DOHH2 (cell line): Measurements from ENCODE around the gene CDK15.

Experiments
- H3F3A ChIP-seq: fragments of 200-600 bp; sonication (generic), shearing (Covaris generic); 2 replicates; pipeline ENCODE4 v1.6.0; 2016; ENCODE audit warnings: antibody characterized with exemption, mild to moderate bottlenecking; ENCODE audit not compliant: control insufficient read depth, insufficient read depth
- H3K27ac ChIP-seq: fragments of 200-600 bp; sonication (generic); 2 replicates; pipeline ENCODE4 v1.5.1; 2014; ENCODE audit warnings: low read depth, mild to moderate bottlenecking, low read length, moderate library complexity
- H3K27me3 ChIP-seq: fragments of 200-600 bp; sonication (generic); 2 replicates; pipeline ENCODE4 v1.6.1; 2014; ENCODE audit warnings: mild to moderate bottlenecking, low read length, mixed read lengths; ENCODE audit not compliant: control insufficient read depth
- H3K36me3 ChIP-seq: fragments of 200-600 bp; sonication (generic); 2 replicates; pipeline ENCODE4 v1.6.1; 2014; ENCODE audit warnings: mild to moderate bottlenecking, low read length, moderate library complexity, mixed read lengths; ENCODE audit not compliant: control insufficient read depth
- H3K4me1 ChIP-seq: fragments of 200-600 bp; sonication (generic); 2 replicates; pipeline ENCODE4 v1.6.1; 2014; ENCODE audit warnings: mild to moderate bottlenecking, low read length, mixed read lengths; ENCODE audit not compliant: control insufficient read depth
- H3K4me2 ChIP-seq: fragments of 200-600 bp; sonication (generic); 2 replicates; pipeline ENCODE4 v1.6.0; 2014; ENCODE audit warnings: mild to moderate bottlenecking, low read length, moderate library complexity
- H3K4me3 ChIP-seq: fragments of 200-600 bp; sonication (generic); 2 replicates; pipeline ENCODE4 v1.5.1; 2014; ENCODE audit warnings: mild to moderate bottlenecking, low read length, mixed read lengths
- H3K79me2 ChIP-seq: fragments of 200-600 bp; sonication (generic); 2 replicates; pipeline ENCODE4 v1.6.1; 2014; ENCODE audit warnings: mild to moderate bottlenecking, low read length, mixed read lengths; ENCODE audit not compliant: control insufficient read depth
- H3K9me2 ChIP-seq: fragments of 200-600 bp; sonication (generic); replicated peaks from 2 replicates; pipeline ENCODE4 v1.6.1; 2014; ENCODE audit warnings: mild to moderate bottlenecking, low read length, mixed read lengths; ENCODE audit not compliant: control insufficient read depth
- H3K9me3 ChIP-seq: fragments of 200-600 bp; sonication (generic); 2 replicates; pipeline ENCODE4 v1.6.1; 2014; ENCODE audit warnings: antibody characterized with exemption, low read length, mixed read lengths; ENCODE audit not compliant: control insufficient read depth, insufficient read depth
- H4K20me1 ChIP-seq: fragments of 200-600 bp; sonication (generic); 2 replicates; pipeline ENCODE4 v1.6.0; 2014; ENCODE audit warnings: low read depth, mild to moderate bottlenecking, antibody characterized with exemption, low read length, moderate library complexity; ENCODE audit not compliant: control insufficient read depth, insufficient read depth
- EZH2phosphoT487 ChIP-seq: fragments of 200-600 bp; sonication (generic); IDR thresholded peaks from 2 replicates; pipeline ENCODE4 v1.6.1; 2017; ENCODE audit warnings: borderline replicate concordance, mild to moderate bottlenecking, antibody characterized with exemption, low read length, moderate library complexity, mixed read lengths
- TF ChIP-seq, protein P1 (sequence below): fragments of 200-600 bp; sonication (generic); IDR thresholded peaks from one replicate; pipeline ENCODE4 v1.5.1; 2014; ENCODE audit warnings: antibody characterized with exemption, mild to moderate bottlenecking, low read depth, low read length; ENCODE audit not compliant: poor library complexity, severe bottlenecking

Gene CDK15

DNA sequence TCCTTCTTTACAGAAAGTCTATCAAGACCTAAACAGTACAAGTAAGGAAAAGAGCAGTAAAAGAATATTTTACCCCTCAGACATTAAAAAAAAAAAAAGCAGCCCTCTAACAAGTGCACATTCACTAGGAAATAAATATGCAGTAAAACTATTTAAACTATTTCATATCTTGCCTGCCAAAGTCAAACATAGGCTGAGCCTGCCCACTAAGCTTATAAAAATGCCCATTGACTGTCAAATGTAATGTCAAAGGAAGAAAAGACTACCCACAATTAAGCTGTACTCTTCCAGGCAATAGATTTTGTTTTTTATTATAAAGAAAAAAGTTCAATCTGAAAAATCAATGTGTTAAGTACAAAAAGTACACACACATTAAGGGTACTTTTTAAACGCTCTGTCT, 37.4 kb upstream of the CDK15 start:
- H3K9me2 ChIP-seq, result no peaks in the 10 kb centered on the region
- no peak for TF ChIP-seq EZH2phosphoT487
- TF ChIP-seq, protein P1, sequence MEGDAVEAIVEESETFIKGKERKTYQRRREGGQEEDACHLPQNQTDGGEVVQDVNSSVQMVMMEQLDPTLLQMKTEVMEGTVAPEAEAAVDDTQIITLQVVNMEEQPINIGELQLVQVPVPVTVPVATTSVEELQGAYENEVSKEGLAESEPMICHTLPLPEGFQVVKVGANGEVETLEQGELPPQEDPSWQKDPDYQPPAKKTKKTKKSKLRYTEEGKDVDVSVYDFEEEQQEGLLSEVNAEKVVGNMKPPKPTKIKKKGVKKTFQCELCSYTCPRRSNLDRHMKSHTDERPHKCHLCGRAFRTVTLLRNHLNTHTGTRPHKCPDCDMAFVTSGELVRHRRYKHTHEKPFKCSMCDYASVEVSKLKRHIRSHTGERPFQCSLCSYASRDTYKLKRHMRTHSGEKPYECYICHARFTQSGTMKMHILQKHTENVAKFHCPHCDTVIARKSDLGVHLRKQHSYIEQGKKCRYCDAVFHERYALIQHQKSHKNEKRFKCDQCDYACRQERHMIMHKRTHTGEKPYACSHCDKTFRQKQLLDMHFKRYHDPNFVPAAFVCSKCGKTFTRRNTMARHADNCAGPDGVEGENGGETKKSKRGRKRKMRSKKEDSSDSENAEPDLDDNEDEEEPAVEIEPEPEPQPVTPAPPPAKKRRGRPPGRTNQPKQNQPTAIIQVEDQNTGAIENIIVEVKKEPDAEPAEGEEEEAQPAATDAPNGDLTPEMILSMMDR, result no peak
- H3K79me2 ChIP-seq, result no peaks in the 10 kb centered on the region
- no peaks in the 10 kb centered on the region for H3K9me3 ChIP-seq
- no peaks in the 10 kb centered on the region for H4K20me1 ChIP-seq
- no peaks in the 10 kb centered on the region for H3F3A ChIP-seq
- no peak overlapping the region for H3K27ac ChIP-seq
- no peak overlapping the region for H3K4me3 ChIP-seq
- H3K4me2 ChIP-seq, result no peak overlapping the region
- no peaks in the 10 kb centered on the region for H3K4me1 ChIP-seq
- no peaks in the 10 kb centered on the region for H3K27me3 ChIP-seq
- H3K36me3 ChIP-seq, result no peaks in the 10 kb centered on the region

DNA sequence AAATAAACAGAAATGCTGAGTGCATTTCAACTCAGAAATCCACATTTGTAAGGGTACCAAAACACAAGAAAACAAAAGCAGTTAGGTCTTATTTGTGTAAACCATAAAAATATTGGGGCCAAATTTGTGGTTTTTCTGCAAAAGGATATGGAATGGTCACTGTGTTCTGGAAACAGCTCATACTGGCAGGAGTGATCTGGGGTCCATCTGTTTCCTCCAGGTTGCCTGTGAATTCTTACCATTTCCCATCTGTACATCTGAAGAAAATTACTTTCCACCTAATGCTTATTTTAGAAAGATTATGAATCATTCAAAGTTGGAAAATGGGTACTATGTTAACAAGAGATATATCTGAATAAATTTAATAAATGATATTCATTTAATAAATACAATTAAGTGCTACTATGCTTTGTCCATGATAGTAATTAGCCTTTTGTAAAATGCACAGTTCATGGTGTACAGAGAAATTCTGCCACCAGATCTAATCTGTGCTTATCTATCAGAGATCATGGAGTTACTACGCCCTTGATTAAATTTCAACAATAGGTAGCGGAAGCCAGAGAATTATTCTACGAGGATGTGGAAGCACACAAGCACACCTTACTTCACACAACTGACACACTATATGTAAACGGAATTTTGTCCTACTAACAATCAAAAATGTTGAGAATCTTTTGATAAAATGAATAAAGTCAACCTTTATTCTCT, 36.5 kb upstream of the CDK15 start:
- no peaks in the 10 kb centered on the region for H3K4me1 ChIP-seq
- H4K20me1 ChIP-seq, result no peaks in the 10 kb centered on the region
- no peaks in the 10 kb centered on the region for H3K79me2 ChIP-seq
- no peaks in the 10 kb centered on the region for H3F3A ChIP-seq
- no peaks in the 10 kb centered on the region for H3K9me2 ChIP-seq
- H3K4me3 ChIP-seq, result no peak overlapping the region
- H3K27ac ChIP-seq, result no peak overlapping the region
- H3K9me3 ChIP-seq, result no peaks in the 10 kb centered on the region
- no peaks in the 10 kb centered on the region for H3K27me3 ChIP-seq
- H3K4me2 ChIP-seq, result no peak overlapping the region
- no peaks in the 10 kb centered on the region for H3K36me3 ChIP-seq
- TF ChIP-seq EZH2phosphoT487, result no peak
- TF ChIP-seq, protein P1, result no peak

DNA sequence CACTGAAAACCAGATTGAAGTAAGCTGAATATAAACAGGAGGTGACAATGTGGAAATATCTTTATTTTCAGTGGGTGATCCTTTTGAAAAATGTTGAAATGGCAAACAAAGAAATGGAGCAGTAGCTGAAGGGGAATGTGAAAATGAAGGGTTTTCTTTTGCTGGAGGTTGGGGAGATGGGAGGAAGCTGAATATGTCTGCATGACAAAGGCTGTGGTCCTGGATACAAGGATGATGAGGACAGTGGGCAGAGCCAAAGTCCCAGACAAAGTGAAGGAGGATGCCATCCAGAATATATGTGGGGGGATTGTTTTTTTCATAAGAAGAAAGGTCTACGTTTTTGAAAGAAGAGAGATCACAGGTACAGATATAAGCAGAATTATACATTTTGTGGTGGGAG, 32.3 kb upstream of the CDK15 start:
- H3K4me3 ChIP-seq, result no peak overlapping the region
- no peaks in the 10 kb centered on the region for H3K79me2 ChIP-seq

More for the DNA sequence above, 32.3 kb upstream of the CDK15 start:
- Histone ChIP-seq H3K4me1 (no peaks in the 10 kb centered on the region), H3F3A (no peaks in the 10 kb centered on the region), H3K36me3 (no peaks in the 10 kb centered on the region), H3K9me3 (no peaks in the 10 kb centered on the region), H3K9me2 (no peaks in the 10 kb centered on the region), H3K4me2 (no peak overlapping the region), H3K27me3 (no peaks in the 10 kb centered on the region), H4K20me1 (no peaks in the 10 kb centered on the region), H3K27ac (no peak overlapping the region)
- TF ChIP-seq EZH2phosphoT487, result no peak
- TF ChIP-seq, protein P1, result no peak
